ENCODE measurements around the gene TBC1D4.
"Not testable (repeated sequence)": the region's sequence is repeated elsewhere in the genome, so short reads cannot be mapped to it uniquely, and the experiment has no call there.

TBC1D4 gene

GRCh38 chr13:75445717-75446499 is 36.1 kb downstream of the TBC1D4 start:
- DNase-seq (ENCODE audit: low spot score): no peak
- in situ Hi-C loops (cut with MboI; ENCODE audit: low pct_unique_long_range_greater_than_20kb, low sequenced_read_pairs, unreplicated experiment): no loop called here
- TF ChIP-seq CTCF (IDR thresholded peaks at IDR 0.05; ENCODE audit: extremely low read depth, insufficient read depth, missing control alignments): no peak

GRCh38 chr13:75444016-75444415 is 38.0 kb downstream of the TBC1D4 start:
- in situ Hi-C loops (cut with MboI; ENCODE audit: low pct_unique_long_range_greater_than_20kb, low sequenced_read_pairs, unreplicated experiment): no loop called here
- no peak for TF ChIP-seq CTCF (IDR thresholded peaks at IDR 0.05; ENCODE audit: extremely low read depth, insufficient read depth, missing control alignments)
- no peak for DNase-seq (ENCODE audit: low spot score)

- no peak for TF ChIP-seq CTCF (IDR thresholded peaks at IDR 0.05; ENCODE audit: extremely low read depth, insufficient read depth, missing control alignments)
- DNase-seq (ENCODE audit: low spot score): no peak
- in situ Hi-C loops (cut with MboI; ENCODE audit: low pct_unique_long_range_greater_than_20kb, low sequenced_read_pairs, unreplicated experiment): no loop called here
Measured at GRCh38 chr13:75443356-75443958, 38.5 kb downstream of the TBC1D4 start.

- no peak for DNase-seq (ENCODE audit: low spot score)
- TF ChIP-seq CTCF (IDR thresholded peaks at IDR 0.05; ENCODE audit: extremely low read depth, insufficient read depth, missing control alignments): no peak
- in situ Hi-C loops (cut with MboI; ENCODE audit: low pct_unique_long_range_greater_than_20kb, low sequenced_read_pairs, unreplicated experiment): no loop called here
Measured at GRCh38 chr13:75442736-75443234, 39.2 kb downstream of the TBC1D4 start.

- TF ChIP-seq CTCF (IDR thresholded peaks at IDR 0.05; ENCODE audit: extremely low read depth, insufficient read depth, missing control alignments): no peak
- in situ Hi-C loops (cut with MboI; ENCODE audit: low pct_unique_long_range_greater_than_20kb, low sequenced_read_pairs, unreplicated experiment): no loop called here
- DNase-seq (ENCODE audit: low spot score): no peak
Measured at GRCh38 chr13:75440100-75440499, 41.9 kb downstream of the TBC1D4 start.

- no peak for DNase-seq (ENCODE audit: low spot score)
- in situ Hi-C loops (cut with MboI; ENCODE audit: low pct_unique_long_range_greater_than_20kb, low sequenced_read_pairs, unreplicated experiment): no loop called here
- TF ChIP-seq CTCF (IDR thresholded peaks at IDR 0.05; ENCODE audit: extremely low read depth, insufficient read depth, missing control alignments): no peak
Measured at GRCh38 chr13:75437582-75438318, 44.2 kb downstream of the TBC1D4 start.

- in situ Hi-C loops (cut with MboI; ENCODE audit: low pct_unique_long_range_greater_than_20kb, low sequenced_read_pairs, unreplicated experiment); DNase-seq (ENCODE audit: low spot score): not testable (repeated sequence)
Measured at GRCh38 chr13:75434126-75434525, 47.8 kb downstream of the TBC1D4 start.

All from GM13977 (cell line).